Measurements from ENCODE around the gene SFXN3.

The SFXN3 gene

GRCh38 chr10:101042667-101043362, 11.8 kb downstream of the SFXN3 start:
- peak overlapping the region; percentile 53 to 77 for H3K4me3 ChIP-seq (ENCODE audit: low read depth in 1 of 2, low read length in 2 of 2)

GRCh38 chr10:101043363-101043707, 12.3 kb downstream of the SFXN3 start:
- Histone ChIP-seq H3K4me1 (ENCODE audit: control insufficient read depth in 1 of 2, insufficient read depth in 2 of 2, low read length in 2 of 2) (peaks cover 13% of the 10 kb centered on the region in 2 donors), H3K36me3 (ENCODE audit: control insufficient read depth in 1 of 2, insufficient read depth in 2 of 2, low read length in 2 of 2) (peaks cover 13 to 16% of the 10 kb centered on the region in 2 donors), H3K4me3 (ENCODE audit: low read depth in 1 of 2, low read length in 2 of 2) (peak overlapping the region; percentile 53 to 77), H3K9me3 (ENCODE audit: control insufficient read depth in 1 of 2, low read length in 2 of 2) (no peaks in the 10 kb centered on the region), H3K27ac (ENCODE audit: low read length) (peak overlapping the region; percentile 90), H3K27me3 (ENCODE audit: low read depth, low read length) (peaks cover 18% of the 10 kb centered on the region)

More at GRCh38 chr10:101042667-101043362, 11.8 kb downstream of the SFXN3 start:
- Histone ChIP-seq H3K27ac (ENCODE audit: low read length) (peak overlapping the region; percentile 90), H3K4me1 (ENCODE audit: control insufficient read depth in 1 of 2, insufficient read depth in 2 of 2, low read length in 2 of 2) (peaks cover 13% of the 10 kb centered on the region in 2 donors), H3K9me3 (ENCODE audit: control insufficient read depth in 1 of 2, low read length in 2 of 2) (no peaks in the 10 kb centered on the region), H3K36me3 (ENCODE audit: control insufficient read depth in 1 of 2, insufficient read depth in 2 of 2, low read length in 2 of 2) (peaks cover 18 to 20% of the 10 kb centered on the region in 2 donors), H3K27me3 (ENCODE audit: low read depth, low read length) (peaks cover 13% of the 10 kb centered on the region)

- Histone ChIP-seq H3K27ac (ENCODE audit: low read length) (no peak overlapping the region), H3K4me3 (ENCODE audit: low read depth in 1 of 2, low read length in 2 of 2) (no peak overlapping the region), H3K9me3 (ENCODE audit: control insufficient read depth in 1 of 2, low read length in 2 of 2) (no peaks in the 10 kb centered on the region), H3K4me1 (ENCODE audit: control insufficient read depth in 1 of 2, insufficient read depth in 2 of 2, low read length in 2 of 2) (peaks cover 13% of the 10 kb centered on the region in 2 donors), H3K27me3 (ENCODE audit: low read depth, low read length) (peaks cover 25% of the 10 kb centered on the region), H3K36me3 (ENCODE audit: control insufficient read depth in 1 of 2, insufficient read depth in 2 of 2, low read length in 2 of 2) (peaks cover 9 to 10% of the 10 kb centered on the region in 2 donors)
Observed at GRCh38 chr10:101044117-101044516, 13.1 kb downstream of the SFXN3 start.

GRCh38 chr10:101046332-101047238, 15.6 kb downstream of the SFXN3 start:
- Histone ChIP-seq H3K9me3 (ENCODE audit: control insufficient read depth in 1 of 2, low read length in 2 of 2) (no peaks in the 10 kb centered on the region), H3K27ac (ENCODE audit: low read length) (no peak overlapping the region), H3K27me3 (ENCODE audit: low read depth, low read length) (peaks cover 44% of the 10 kb centered on the region), H3K36me3 (ENCODE audit: control insufficient read depth in 1 of 2, insufficient read depth in 2 of 2, low read length in 2 of 2) (peaks cover 0 to 3% of the 10 kb centered on the region in 2 donors), H3K4me1 (ENCODE audit: control insufficient read depth in 1 of 2, insufficient read depth in 2 of 2, low read length in 2 of 2) (peaks cover 13 to 20% of the 10 kb centered on the region in 2 donors), H3K4me3 (ENCODE audit: low read depth in 1 of 2, low read length in 2 of 2) (no peak overlapping the region)

GRCh38 chr10:101047268-101047667, 16.2 kb downstream of the SFXN3 start:
- H3K9me3 ChIP-seq (ENCODE audit: control insufficient read depth in 1 of 2, low read length in 2 of 2) = no peaks in the 10 kb centered on the region
- no peak overlapping the region for H3K4me3 ChIP-seq (ENCODE audit: low read depth in 1 of 2, low read length in 2 of 2)
- H3K27me3 ChIP-seq (ENCODE audit: low read depth, low read length) = peaks cover 44% of the 10 kb centered on the region
- no peak overlapping the region for H3K27ac ChIP-seq (ENCODE audit: low read length)
- H3K36me3 ChIP-seq (ENCODE audit: control insufficient read depth in 1 of 2, insufficient read depth in 2 of 2, low read length in 2 of 2) = peaks cover 0 to 3% of the 10 kb centered on the region in 2 donors
- peaks cover 9 to 18% of the 10 kb centered on the region in 2 donors for H3K4me1 ChIP-seq (ENCODE audit: control insufficient read depth in 1 of 2, insufficient read depth in 2 of 2, low read length in 2 of 2)

- Histone ChIP-seq H3K27ac (ENCODE audit: low read length) (no peak overlapping the region), H3K27me3 (ENCODE audit: low read depth, low read length) (peaks cover 44% of the 10 kb centered on the region)
Observed at GRCh38 chr10:101047961-101048892, 17.2 kb downstream of the SFXN3 start.

GRCh38 chr10:101050208-101051069, 19.4 kb downstream of the SFXN3 start:
- peaks cover 44% of the 10 kb centered on the region for H3K27me3 ChIP-seq (ENCODE audit: low read depth, low read length)
- H3K36me3 ChIP-seq (ENCODE audit: control insufficient read depth in 1 of 2, insufficient read depth in 2 of 2, low read length in 2 of 2) = no peaks in the 10 kb centered on the region
- H3K9me3 ChIP-seq (ENCODE audit: control insufficient read depth in 1 of 2, low read length in 2 of 2) = no peaks in the 10 kb centered on the region
- peak overlapping the region; percentile 26 to 28 for H3K4me3 ChIP-seq (ENCODE audit: low read depth in 1 of 2, low read length in 2 of 2)
- H3K4me1 ChIP-seq (ENCODE audit: control insufficient read depth in 1 of 2, insufficient read depth in 2 of 2, low read length in 2 of 2) = peaks cover 0 to 10% of the 10 kb centered on the region in 2 donors
- H3K27ac ChIP-seq (ENCODE audit: low read length) = no peak overlapping the region

More at GRCh38 chr10:101047961-101048892, 17.2 kb downstream of the SFXN3 start:
- H3K4me1 ChIP-seq (ENCODE audit: control insufficient read depth in 1 of 2, insufficient read depth in 2 of 2, low read length in 2 of 2) = peaks cover 6 to 15% of the 10 kb centered on the region in 2 donors
- H3K4me3 ChIP-seq (ENCODE audit: low read depth in 1 of 2, low read length in 2 of 2) = no peak overlapping the region
- H3K36me3 ChIP-seq (ENCODE audit: control insufficient read depth in 1 of 2, insufficient read depth in 2 of 2, low read length in 2 of 2) = no peaks in the 10 kb centered on the region
- no peaks in the 10 kb centered on the region for H3K9me3 ChIP-seq (ENCODE audit: control insufficient read depth in 1 of 2, low read length in 2 of 2)

GRCh38 chr10:101052285-101052684, 21.3 kb downstream of the SFXN3 start:
- H3K9me3 ChIP-seq (ENCODE audit: control insufficient read depth in 1 of 2, low read length in 2 of 2) = no peaks in the 10 kb centered on the region
- peaks cover 0 to 10% of the 10 kb centered on the region in 2 donors for H3K4me1 ChIP-seq (ENCODE audit: control insufficient read depth in 1 of 2, insufficient read depth in 2 of 2, low read length in 2 of 2)
- no peak overlapping the region for H3K27ac ChIP-seq (ENCODE audit: low read length)
- H3K4me3 ChIP-seq (ENCODE audit: low read depth in 1 of 2, low read length in 2 of 2) = no peak overlapping the region
- no peaks in the 10 kb centered on the region for H3K36me3 ChIP-seq (ENCODE audit: control insufficient read depth in 1 of 2, insufficient read depth in 2 of 2, low read length in 2 of 2)
- peaks cover 36% of the 10 kb centered on the region for H3K27me3 ChIP-seq (ENCODE audit: low read depth, low read length)

- peaks cover 25% of the 10 kb centered on the region for H3K27me3 ChIP-seq (ENCODE audit: low read depth, low read length)
- no peaks in the 10 kb centered on the region for H3K9me3 ChIP-seq (ENCODE audit: control insufficient read depth in 1 of 2, low read length in 2 of 2)
- H3K27ac ChIP-seq (ENCODE audit: low read length) = no peak overlapping the region
- H3K36me3 ChIP-seq (ENCODE audit: control insufficient read depth in 1 of 2, insufficient read depth in 2 of 2, low read length in 2 of 2) = no peaks in the 10 kb centered on the region
- H3K4me3 ChIP-seq (ENCODE audit: low read depth in 1 of 2, low read length in 2 of 2) = no peak overlapping the region
- H3K4me1 ChIP-seq (ENCODE audit: control insufficient read depth in 1 of 2, insufficient read depth in 2 of 2, low read length in 2 of 2) = peaks cover 0 to 10% of the 10 kb centered on the region in 2 donors
Observed at GRCh38 chr10:101053516-101053915, 22.5 kb downstream of the SFXN3 start.

- Histone ChIP-seq H3K4me3 (ENCODE audit: low read depth in 1 of 2, low read length in 2 of 2) (no peak overlapping the region), H3K27me3 (ENCODE audit: low read depth, low read length) (peaks cover 17% of the 10 kb centered on the region), H3K4me1 (ENCODE audit: control insufficient read depth in 1 of 2, insufficient read depth in 2 of 2, low read length in 2 of 2) (peaks cover 0 to 10% of the 10 kb centered on the region in 2 donors), H3K36me3 (ENCODE audit: control insufficient read depth in 1 of 2, insufficient read depth in 2 of 2, low read length in 2 of 2) (no peaks in the 10 kb centered on the region), H3K27ac (ENCODE audit: low read length) (no peak overlapping the region), H3K9me3 (ENCODE audit: control insufficient read depth in 1 of 2, low read length in 2 of 2) (no peaks in the 10 kb centered on the region)
Observed at GRCh38 chr10:101054351-101054750, 23.3 kb downstream of the SFXN3 start.

All from muscle layer of duodenum (tissue), 2 donors.